Measurements from ENCODE around the gene LYSMD2. TPM values are rescaled to one million over a fixed set of nuclear protein-coding genes. Genes with fewer than 3 reads are reported as not detected.
A peak's percentile ranks its signal among the peaks of the same experiment; 100 is the strongest.

Gene LYSMD2
- total and polyA plus RNA-seq, 9 of the 15 experiments (the other 6 are each of a cell fraction or from before 2014, with no cell fraction given), result 4.3 to 30.3 (median 9.8) TPM

- H3K79me2 ChIP-seq (ENCODE audit: control insufficient read depth, insufficient read depth, low read length), result no peaks in the 10 kb centered on the region
- H3K4me2 ChIP-seq (ENCODE audit: insufficient read depth, low read length), result no peak overlapping the region
- 0 out of 2 replicates have a peak overlapping the region, but pooled peaks have one; percentile 14 for H2AFZ ChIP-seq (ENCODE audit: low read depth, low read length)
- H3K27ac ChIP-seq (ENCODE audit: extremely low read depth, low read depth, low read length), result no peak overlapping the region
- in situ Hi-C loops (cut with MboI), result no loop called here
- DNase-seq (ENCODE audit: extremely low read depth in 1 of 4, low spot score in 3 of 4), result no peak
- POLR2A ChIA-PET, result interaction anchor here (0.6 to 2.0 kb wide), 4 partner anchors 15 to 948 kb away, joined by 3 to 8 read pairs (median 4); no protein-coding TSS in a partner anchor
- CTCF ChIA-PET (ENCODE audit: low intra/inter-chr PET ratio), result no interaction called here
- BruUV-seq (replicated peaks), result no TSS peak
- TF ChIP-seq SPI1 (IDR thresholded peaks at IDR 0.05; ENCODE audit: borderline replicate concordance, low read depth, low read length) (peak; percentile 99), STAT5B (CRISPR knock-in tag; IDR thresholded peaks at IDR 0.05) (no peak), BRF1 (IDR thresholded peaks at IDR 0.05; ENCODE audit: borderline replicate concordance, extremely low read depth, insufficient read length) (no peak)
- no peak for FAIRE-seq
- no peak for ATAC-seq
- peaks cover 4 to 11% of the 10 kb centered on the region in 2 experiments; a peak in 4 of 5 replicates for H3K4me1 ChIP-seq (replicated peaks in 1 of 2; ENCODE audit: control insufficient read depth in 2 of 2, insufficient read depth in 2 of 2, low read length in 2 of 2)
- H4K20me1 ChIP-seq (replicated peaks; ENCODE audit: control insufficient read depth, insufficient read depth, low read length), result no peaks in the 10 kb centered on the region
- 32% methylated on average over 3 of the region's 3 CpGs for WGBS (ENCODE audit: insufficient coverage, low coverage, missing lambda C conversion rate)
- no peaks in the 10 kb centered on the region for H3K27me3 ChIP-seq (ENCODE audit: control insufficient read depth in 2 of 2, insufficient read depth in 2 of 2, low read length in 2 of 2)
- no peaks in the 10 kb centered on the region for H3K9me1 ChIP-seq (ENCODE audit: control insufficient read depth, insufficient read depth, low read length)
- no peaks in the 10 kb centered on the region for H3K9me3 ChIP-seq (replicated peaks; ENCODE audit: control insufficient read depth, insufficient read depth, low read depth, low read length)
- no peak overlapping the region for H3K4me3 ChIP-seq
- H3K9ac ChIP-seq (ENCODE audit: insufficient read depth in 1 of 2, low read depth in 2 of 2, low read length in 2 of 2), result no peak overlapping the region
- intact Hi-C loops (cut with micrococcal nuclease), result no loop called here
- H3K36me3 ChIP-seq (ENCODE audit: control insufficient read depth, insufficient read depth, low read length), result no peaks in the 10 kb centered on the region; the same call in 2 of the 3 replicates
Observed at GRCh38 chr15:51760805-51761204, 23.4 kb upstream of the LYSMD2 start.

- H2AFZ ChIP-seq (ENCODE audit: low read depth, low read length), result no peak overlapping the region
- TF ChIP-seq CTCF (IDR thresholded peaks at IDR 0.05 in 2 of 3, conservative IDR thresholded peaks at IDR 0.05 in 1 of 3; ENCODE audit: insufficient read depth in 2 of 3, low read depth in 1 of 3, low read length in 3 of 3), result peak; percentile 36 to 55 (median 43)
- peak; percentile 21; the same call in 1 of the 2 replicates for TF ChIP-seq NFIC (IDR thresholded peaks at IDR 0.05)
- no peak for TF ChIP-seq ZC3H8 (IDR thresholded peaks at IDR 0.05)
- no peak for TF ChIP-seq U2AF1 (optimal IDR thresholded peaks at IDR 0.05; ENCODE audit: low read depth, low read length)
- peak; percentile 87 for TF ChIP-seq CEBPB (tag; IDR thresholded peaks at IDR 0.05)
- TF ChIP-seq PRMT5 (CRISPR knock-in tag; IDR thresholded peaks at IDR 0.05), result no peak
- peak in 1 of 2 experiments; percentile 56; a peak in 2 of 4 replicates for TF ChIP-seq RAD21 (CRISPR knock-in tag; conservative IDR thresholded peaks at IDR 0.05 in 1 of 2, IDR thresholded peaks at IDR 0.05 in 1 of 2)
- peak in 1 of 2 experiments; percentile 52; a peak in 2 of 4 replicates for TF ChIP-seq MAZ (CRISPR knock-in tag; conservative IDR thresholded peaks at IDR 0.05 in 1 of 2, IDR thresholded peaks at IDR 0.05 in 1 of 2)
- peak; percentile 45; the same call in 1 of the 2 replicates for TF ChIP-seq CEBPG (CRISPR knock-in tag; IDR thresholded peaks at IDR 0.05)
- peak; percentile 32 to 86; a peak in 3 of 4 replicates for TF ChIP-seq CEBPG (tag; conservative IDR thresholded peaks at IDR 0.05 in 1 of 2, IDR thresholded peaks at IDR 0.05 in 1 of 2)
- POLR2A ChIA-PET, result interaction anchor here (0.7 kb wide), 1 partner anchor 935 kb away, joined by 3 read pairs; no protein-coding TSS in a partner anchor
- H3K9ac ChIP-seq (ENCODE audit: insufficient read depth in 1 of 2, low read depth in 2 of 2, low read length in 2 of 2), result 0 out of 4 replicates have a peak overlapping the region, but pooled peaks of 1 of the 2 experiments have one; percentile 38
- intact Hi-C loops (cut with micrococcal nuclease) (no loop called here), in situ Hi-C loops (cut with MboI) (no loop called here)
- no peak overlapping the region for H3K27ac ChIP-seq (ENCODE audit: extremely low read depth, low read depth, low read length)
- no peaks in the 10 kb centered on the region for H4K20me1 ChIP-seq (replicated peaks; ENCODE audit: control insufficient read depth, insufficient read depth, low read length)
- no peaks in the 10 kb centered on the region for H3K79me2 ChIP-seq (ENCODE audit: control insufficient read depth, insufficient read depth, low read length)
- no peak overlapping the region for H3K4me3 ChIP-seq
- peak; percentile 81 for ATAC-seq
- H3K4me1 ChIP-seq (replicated peaks in 1 of 2; ENCODE audit: control insufficient read depth in 2 of 2, insufficient read depth in 2 of 2, low read length in 2 of 2), result peaks cover 4 to 15% of the 10 kb centered on the region in 2 experiments; a peak in 4 of 5 replicates
- no peaks in the 10 kb centered on the region for H3K9me3 ChIP-seq (replicated peaks; ENCODE audit: control insufficient read depth, insufficient read depth, low read depth, low read length)
- H3K4me2 ChIP-seq (ENCODE audit: insufficient read depth, low read length), result no peak overlapping the region
- WGBS (ENCODE audit: insufficient coverage, low coverage, missing lambda C conversion rate), result 28% methylated on average over 3 of the region's 3 CpGs
- H3K36me3 ChIP-seq (ENCODE audit: control insufficient read depth, insufficient read depth, low read length), result no peaks in the 10 kb centered on the region; the same call in 2 of the 3 replicates
- no TSS peak for BruUV-seq (replicated peaks)
- peak in 3 of 4 experiments; percentile 35 to 50 (median 41) for DNase-seq (ENCODE audit: extremely low read depth in 1 of 4, low spot score in 3 of 4)
- no peaks in the 10 kb centered on the region for H3K9me1 ChIP-seq (ENCODE audit: control insufficient read depth, insufficient read depth, low read length)
- no peaks in the 10 kb centered on the region for H3K27me3 ChIP-seq (ENCODE audit: control insufficient read depth in 2 of 2, insufficient read depth in 2 of 2, low read length in 2 of 2)
- no peak for FAIRE-seq
- CTCF ChIA-PET (ENCODE audit: low intra/inter-chr PET ratio), result no interaction called here
Observed at GRCh38 chr15:51759557-51760070, 22.2 kb upstream of the LYSMD2 start.

Data from K562 (cell line).